Measurements from ENCODE around the gene HS6ST1.

HS6ST1 gene

DNA sequence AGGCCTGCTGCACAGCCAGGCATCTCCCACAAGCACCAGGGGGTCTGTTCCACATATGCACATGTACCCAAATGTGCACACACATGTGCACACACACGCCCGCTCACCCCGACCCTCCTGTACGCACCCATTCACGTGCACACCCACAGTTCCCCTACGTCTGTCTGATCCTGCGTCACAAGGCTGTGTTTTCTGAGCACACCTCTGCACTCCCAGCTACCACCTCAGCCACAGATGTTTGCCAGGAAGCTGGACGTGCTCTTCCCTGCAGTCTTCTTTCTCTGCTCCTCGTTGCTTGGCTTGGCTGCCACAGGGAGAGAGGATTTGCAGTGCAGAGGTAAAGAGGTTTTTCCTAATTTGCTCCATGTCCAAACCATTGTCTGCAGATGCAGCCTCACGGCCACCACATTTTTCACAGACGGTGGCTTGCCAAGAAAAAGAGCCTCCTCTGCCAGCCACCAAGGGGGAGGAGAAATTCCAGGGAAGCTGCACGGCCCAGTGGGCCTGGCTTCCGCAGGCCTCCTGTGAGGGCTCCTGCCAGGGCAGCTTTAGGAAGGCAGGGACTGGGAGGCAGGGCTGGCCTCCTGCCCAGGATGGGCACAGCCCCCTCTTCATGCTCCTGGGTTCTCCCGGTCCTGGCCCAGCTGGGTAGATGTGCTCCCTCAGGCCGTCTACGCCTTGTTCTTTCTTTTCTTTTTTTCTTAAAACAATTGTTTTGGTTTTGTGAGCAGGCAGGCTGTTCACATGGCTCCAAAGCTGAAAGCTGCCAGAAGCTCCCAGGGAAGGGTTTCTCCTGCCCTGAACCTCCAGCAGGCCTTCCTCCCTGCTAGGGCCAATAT lies 29.3 kb upstream of the HS6ST1 start:
- TF ChIP-seq, protein P1, sequence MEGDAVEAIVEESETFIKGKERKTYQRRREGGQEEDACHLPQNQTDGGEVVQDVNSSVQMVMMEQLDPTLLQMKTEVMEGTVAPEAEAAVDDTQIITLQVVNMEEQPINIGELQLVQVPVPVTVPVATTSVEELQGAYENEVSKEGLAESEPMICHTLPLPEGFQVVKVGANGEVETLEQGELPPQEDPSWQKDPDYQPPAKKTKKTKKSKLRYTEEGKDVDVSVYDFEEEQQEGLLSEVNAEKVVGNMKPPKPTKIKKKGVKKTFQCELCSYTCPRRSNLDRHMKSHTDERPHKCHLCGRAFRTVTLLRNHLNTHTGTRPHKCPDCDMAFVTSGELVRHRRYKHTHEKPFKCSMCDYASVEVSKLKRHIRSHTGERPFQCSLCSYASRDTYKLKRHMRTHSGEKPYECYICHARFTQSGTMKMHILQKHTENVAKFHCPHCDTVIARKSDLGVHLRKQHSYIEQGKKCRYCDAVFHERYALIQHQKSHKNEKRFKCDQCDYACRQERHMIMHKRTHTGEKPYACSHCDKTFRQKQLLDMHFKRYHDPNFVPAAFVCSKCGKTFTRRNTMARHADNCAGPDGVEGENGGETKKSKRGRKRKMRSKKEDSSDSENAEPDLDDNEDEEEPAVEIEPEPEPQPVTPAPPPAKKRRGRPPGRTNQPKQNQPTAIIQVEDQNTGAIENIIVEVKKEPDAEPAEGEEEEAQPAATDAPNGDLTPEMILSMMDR (IDR thresholded peaks at IDR 0.05; ENCODE audit: extremely low read depth, missing control alignments): no peak
- no peak for DNase-seq (ENCODE audit: low spot score)

DNA sequence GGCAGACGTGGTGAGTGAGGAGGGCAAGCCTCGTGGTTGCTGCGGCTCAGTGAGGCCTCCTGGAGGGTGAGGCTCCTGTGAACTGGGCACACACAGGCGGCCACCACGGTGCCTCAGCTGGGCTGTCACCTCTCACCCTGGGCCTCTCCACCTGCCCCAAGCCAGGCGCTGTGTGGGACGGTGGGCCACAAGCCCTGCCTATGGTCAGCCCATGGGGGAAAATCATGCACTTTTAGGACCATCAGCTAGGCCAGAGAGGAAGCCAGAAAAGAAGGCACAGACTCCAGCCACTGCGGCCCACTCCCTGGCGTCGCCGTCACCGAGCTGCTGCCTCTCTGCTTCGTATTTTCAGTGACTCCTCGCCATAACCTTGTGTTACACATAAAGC lies 28.5 kb upstream of the HS6ST1 start:
- TF ChIP-seq, protein P1 (IDR thresholded peaks at IDR 0.05; ENCODE audit: extremely low read depth, missing control alignments): no peak
- no peak for DNase-seq (ENCODE audit: low spot score)

DNA sequence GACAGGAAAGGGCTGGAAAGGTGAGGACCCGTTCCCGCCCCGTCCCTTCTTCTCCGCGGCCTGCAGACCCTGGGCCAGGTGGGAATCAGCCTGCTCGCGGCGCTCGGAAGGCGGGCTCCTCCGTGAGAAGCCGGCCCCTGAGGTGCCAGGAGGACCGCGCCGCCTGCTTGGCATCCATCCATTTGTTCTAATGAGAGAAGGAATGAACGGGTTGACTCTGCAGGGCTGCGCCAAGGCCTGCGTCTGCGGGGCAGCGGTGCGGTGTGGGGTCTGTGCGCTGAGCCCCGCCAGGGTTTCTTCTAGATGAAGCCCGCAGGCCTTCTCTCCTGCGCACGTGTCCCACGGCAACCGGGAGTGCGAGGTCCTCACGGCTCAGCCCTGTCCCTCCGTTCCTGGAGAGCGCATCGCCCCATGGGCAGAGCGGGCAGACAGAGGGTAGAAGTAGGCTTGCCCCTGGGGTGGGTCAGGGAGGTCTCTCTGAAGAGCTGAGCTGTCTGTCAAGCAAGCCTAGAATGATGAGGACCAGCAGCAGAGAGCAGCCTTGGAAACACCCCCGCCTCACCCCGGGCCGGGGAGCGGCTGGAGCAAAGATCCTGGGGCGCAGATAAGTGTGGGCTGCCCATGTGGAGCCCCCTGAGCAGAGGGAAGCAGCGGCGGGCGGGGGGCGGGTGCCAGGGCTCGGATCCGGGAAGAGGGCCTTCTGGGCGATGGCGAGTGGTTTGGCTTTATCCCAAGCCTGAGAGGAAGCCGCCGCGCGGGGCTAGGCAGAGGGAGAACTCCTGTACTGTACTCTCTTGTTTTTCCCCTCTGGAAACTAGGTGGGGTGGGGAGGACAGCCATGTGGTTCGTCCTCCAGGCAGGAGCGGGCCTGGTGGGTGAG lies 27.9 kb upstream of the HS6ST1 start:
- TF ChIP-seq, protein P1 (IDR thresholded peaks at IDR 0.05; ENCODE audit: extremely low read depth, missing control alignments): no peak
- no peak for DNase-seq (ENCODE audit: low spot score)

DNA sequence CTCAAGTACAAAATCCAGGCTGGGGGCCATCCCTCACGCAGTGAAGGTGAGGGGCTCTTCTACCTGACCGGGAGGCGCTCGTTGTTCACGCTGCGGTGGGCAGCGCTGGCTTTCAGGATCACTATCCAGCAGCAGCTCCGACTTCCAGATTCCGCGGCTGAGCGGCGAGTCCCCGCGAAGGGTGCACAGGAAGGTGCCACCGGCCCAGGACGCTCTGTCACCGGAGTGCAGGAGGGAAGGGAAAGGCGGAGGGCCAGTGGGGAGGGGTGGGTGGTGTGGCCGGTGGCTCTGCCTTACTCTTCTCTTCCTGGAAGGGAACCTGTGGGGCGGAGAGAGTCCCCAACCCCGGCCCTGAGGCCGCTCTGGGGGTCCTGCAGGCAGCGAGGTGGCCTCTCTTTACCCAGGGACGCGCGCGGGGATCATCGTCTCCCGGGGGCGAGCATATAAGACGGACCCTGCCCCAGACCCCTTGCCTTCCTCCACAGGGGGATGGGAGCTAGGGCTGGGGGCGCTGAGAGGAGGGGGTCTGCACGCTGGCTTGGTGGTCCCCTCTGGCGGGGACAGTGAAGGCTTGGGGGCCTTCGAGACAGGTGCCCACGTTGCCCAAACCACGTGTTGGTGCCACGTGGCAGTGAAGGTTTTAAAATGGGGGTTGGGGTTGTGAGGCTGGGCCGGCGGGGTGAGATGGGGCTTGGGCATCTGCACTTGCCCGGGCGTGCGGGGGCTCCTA lies 26.9 kb upstream of the HS6ST1 start:
- TF ChIP-seq, protein P1 (IDR thresholded peaks at IDR 0.05; ENCODE audit: extremely low read depth, missing control alignments): no peak
- no peak for DNase-seq (ENCODE audit: low spot score)

DNA sequence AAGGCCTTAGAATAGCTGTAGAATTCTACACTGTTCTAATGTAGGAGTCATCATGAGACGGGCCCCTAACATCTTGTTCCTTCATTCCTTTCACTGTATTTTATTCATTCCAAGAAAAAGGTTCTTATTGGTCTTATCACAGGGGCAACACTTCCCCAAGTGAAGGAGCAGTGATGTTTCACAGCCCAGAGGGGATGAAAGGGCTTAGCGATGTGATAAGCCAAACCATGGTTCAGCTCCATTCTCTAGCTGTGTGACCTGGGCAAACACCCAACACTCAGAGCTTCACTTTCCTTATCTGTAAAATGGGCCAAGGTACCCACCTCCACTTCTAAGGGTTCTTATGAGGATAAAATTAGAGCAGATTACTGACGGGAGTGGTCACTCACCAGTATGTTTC lies 25.4 kb upstream of the HS6ST1 start:
- DNase-seq (ENCODE audit: low spot score): no peak
- TF ChIP-seq, protein P1 (IDR thresholded peaks at IDR 0.05; ENCODE audit: extremely low read depth, missing control alignments): no peak

DNA sequence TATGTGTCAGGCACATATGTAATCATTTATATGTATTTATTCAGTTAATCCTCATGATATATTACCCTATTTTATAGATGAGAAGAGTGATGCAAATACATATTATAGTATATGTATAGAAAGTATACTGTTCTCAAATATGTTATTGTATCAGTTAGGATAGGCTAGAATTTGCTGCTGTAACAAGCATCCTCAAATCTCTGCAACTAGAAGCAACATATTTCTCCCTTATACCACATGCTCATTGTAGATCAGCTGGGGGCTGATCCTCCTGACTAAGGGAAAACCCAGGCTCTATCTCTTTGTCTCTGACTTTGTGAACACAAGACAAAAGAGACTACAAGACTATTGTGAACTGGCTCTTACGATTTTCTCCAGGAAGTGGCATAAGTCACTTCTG lies 24.8 kb upstream of the HS6ST1 start:
- DNase-seq (ENCODE audit: low spot score): no peak
- TF ChIP-seq, protein P1 (IDR thresholded peaks at IDR 0.05; ENCODE audit: extremely low read depth, missing control alignments): no peak
